Measurements from ENCODE around the gene ZBED1. TPM values are rescaled to one million over a fixed set of nuclear protein-coding genes. Genes with fewer than 3 reads are reported as not detected.

The ZBED1 gene
- total and polyA plus RNA-seq, 4 donors: 13.5 to 36.7 (median 32.0) TPM

DNA sequence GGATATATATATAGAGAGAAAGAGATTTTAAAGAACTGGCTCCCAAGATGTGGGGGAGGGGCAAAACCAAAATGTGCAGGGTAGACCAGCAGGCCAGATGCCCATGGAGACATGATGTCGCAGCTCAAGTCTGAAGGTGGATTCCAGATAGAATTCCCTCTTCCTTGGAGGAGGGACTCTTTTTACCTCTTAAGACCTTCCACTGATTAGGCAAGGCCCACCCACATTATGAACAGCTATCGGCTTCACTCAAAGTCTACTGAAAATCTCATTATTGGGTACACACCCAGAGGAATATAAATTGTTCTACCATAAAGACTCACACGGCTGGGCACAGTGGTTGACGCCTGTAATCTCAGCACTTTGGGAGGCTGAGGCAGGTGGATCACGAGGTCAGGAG is 59.3 kb downstream of the ZBED1 start:
- Histone ChIP-seq H3K9me3 (ENCODE audit: control insufficient read depth in 4 of 4, insufficient read depth in 3 of 4, low read length in 3 of 4) (peaks cover 0 to 4% (median 0%) of the 10 kb centered on the region in 4 donors), H3K4me1 (ENCODE audit: control insufficient read depth in 5 of 5, insufficient read depth in 5 of 5, low read length in 5 of 5) (peaks cover 0 to 2% (median 0%) of the 10 kb centered on the region in 5 donors), H3K36me3 (ENCODE audit: control insufficient read depth in 4 of 4, insufficient read depth in 4 of 4, low read length in 4 of 4) (peaks cover 0 to 9% (median 3%) of the 10 kb centered on the region in 4 donors), H3K27me3 (ENCODE audit: control insufficient read depth in 3 of 3, insufficient read depth in 3 of 3, low read length in 2 of 3) (no peaks in the 10 kb centered on the region), H3K4me3 (no peak overlapping the region), H3K27ac (ENCODE audit: low read depth in 1 of 2, low read length in 1 of 2) (no peak overlapping the region), H3K9ac (ENCODE audit: insufficient read depth in 1 of 2, low read length in 2 of 2) (no peak overlapping the region)
- DNase-seq (no peak), ATAC-seq (ENCODE audit: insufficient read depth, low FRiP score) (no peak)
- 96 to 99% methylated on average over 5 of the region's 5 CpGs for WGBS, 2 donors
- TF ChIP-seq, protein P1, sequence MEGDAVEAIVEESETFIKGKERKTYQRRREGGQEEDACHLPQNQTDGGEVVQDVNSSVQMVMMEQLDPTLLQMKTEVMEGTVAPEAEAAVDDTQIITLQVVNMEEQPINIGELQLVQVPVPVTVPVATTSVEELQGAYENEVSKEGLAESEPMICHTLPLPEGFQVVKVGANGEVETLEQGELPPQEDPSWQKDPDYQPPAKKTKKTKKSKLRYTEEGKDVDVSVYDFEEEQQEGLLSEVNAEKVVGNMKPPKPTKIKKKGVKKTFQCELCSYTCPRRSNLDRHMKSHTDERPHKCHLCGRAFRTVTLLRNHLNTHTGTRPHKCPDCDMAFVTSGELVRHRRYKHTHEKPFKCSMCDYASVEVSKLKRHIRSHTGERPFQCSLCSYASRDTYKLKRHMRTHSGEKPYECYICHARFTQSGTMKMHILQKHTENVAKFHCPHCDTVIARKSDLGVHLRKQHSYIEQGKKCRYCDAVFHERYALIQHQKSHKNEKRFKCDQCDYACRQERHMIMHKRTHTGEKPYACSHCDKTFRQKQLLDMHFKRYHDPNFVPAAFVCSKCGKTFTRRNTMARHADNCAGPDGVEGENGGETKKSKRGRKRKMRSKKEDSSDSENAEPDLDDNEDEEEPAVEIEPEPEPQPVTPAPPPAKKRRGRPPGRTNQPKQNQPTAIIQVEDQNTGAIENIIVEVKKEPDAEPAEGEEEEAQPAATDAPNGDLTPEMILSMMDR (IDR thresholded peaks at IDR 0.05; ENCODE audit: control extremely low read depth, extremely low read depth): no peak

DNA sequence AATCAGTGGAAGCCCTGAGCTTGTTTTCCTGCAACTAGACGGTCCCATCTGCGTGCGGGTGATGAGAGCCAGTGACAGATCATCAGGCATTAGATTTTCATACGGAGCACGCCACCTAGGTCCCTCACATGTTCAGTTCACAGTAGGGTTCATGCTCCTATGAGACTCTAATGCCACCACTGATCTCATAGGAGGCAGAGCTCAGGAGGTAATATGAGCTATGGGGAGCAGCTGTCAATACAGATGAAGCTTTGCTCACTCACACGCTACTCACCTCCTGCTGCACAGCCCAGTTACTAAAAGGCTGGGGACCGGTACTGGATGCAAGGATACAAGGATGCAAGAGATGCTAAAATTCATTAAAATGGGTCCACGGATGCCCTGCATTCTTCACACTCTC is 61.2 kb downstream of the ZBED1 start:
- H3K27me3 ChIP-seq (ENCODE audit: control insufficient read depth in 3 of 3, insufficient read depth in 3 of 3, low read length in 2 of 3): no peaks in the 10 kb centered on the region
- ATAC-seq (ENCODE audit: insufficient read depth, low FRiP score) (no peak), DNase-seq (no peak)
- 85 to 92% methylated on average over 8 of the region's 8 CpGs for WGBS, 2 donors
- H3K36me3 ChIP-seq (ENCODE audit: control insufficient read depth in 4 of 4, insufficient read depth in 4 of 4, low read length in 4 of 4): peaks cover 0 to 9% (median 4%) of the 10 kb centered on the region in 4 donors
- no peak overlapping the region for H3K4me3 ChIP-seq
- H3K9ac ChIP-seq (ENCODE audit: insufficient read depth in 1 of 2, low read length in 2 of 2): no peak overlapping the region
- peaks cover 0 to 4% (median 0%) of the 10 kb centered on the region in 5 donors for H3K4me1 ChIP-seq (ENCODE audit: control insufficient read depth in 5 of 5, insufficient read depth in 5 of 5, low read length in 5 of 5)
- TF ChIP-seq, protein P1 (IDR thresholded peaks at IDR 0.05; ENCODE audit: control extremely low read depth, extremely low read depth): no peak
- H3K9me3 ChIP-seq (ENCODE audit: control insufficient read depth in 4 of 4, insufficient read depth in 3 of 4, low read length in 3 of 4): peaks cover 0 to 4% (median 0%) of the 10 kb centered on the region in 4 donors
- no peak overlapping the region for H3K27ac ChIP-seq (ENCODE audit: low read depth in 1 of 2, low read length in 1 of 2)

Other genes with a start within 250 kb of the ZBED1 start
- gene DHRSX, start within 50 bp of the ZBED1 start, total RNA-seq: 10 to 100 TPM; 20.4 to 26.3 TPM
- gene DHRSX, start within 50 bp of the ZBED1 start, polyA plus RNA-seq: 10 to 100 TPM in 1 of 2 donors, 1 to 10 TPM in 1; 7.0 to 17.5 TPM
- gene CD99, start 190.3 kb upstream of the ZBED1 start, total RNA-seq: 100 to 1,000 TPM; 118 to 217 TPM
- 100 to 1,000 TPM; 161 to 266 TPM for gene CD99, start 190.3 kb upstream of the ZBED1 start, polyA plus RNA-seq

Data from lung (tissue), 12 donors.